Activated B cell treated with CpG ODN at 0.5 μM for 24 hours (primary cell): ENCODE data around the gene TASOR2. TPM values are rescaled to one million over a fixed set of nuclear protein-coding genes. Genes with fewer than 3 reads are reported as not detected.

Experiments used
- ATAC-seq: fragments of 200-7000 bp; cut with Tn5 transposase; one replicate; pipeline ENCODE4 v1.10.0; 2021; ENCODE audit warnings: low read depth, mild to moderate bottlenecking, moderate library complexity
- CTCF ChIA-PET: fragments of 350-600 bp; sonication (Branson Sonifier 250); formaldehyde crosslinking; loops from one replicate; lab custom pipeline; 2021; ENCODE audit warnings: antibody characterized with exemption; lab: Charles Lee
- POLR2A ChIA-PET: fragments of 350-600 bp; sonication (Branson Sonifier 250); formaldehyde crosslinking; loops from one replicate; lab custom pipeline; 2021; ENCODE audit warnings: antibody characterized with exemption; lab: Charles Lee
- DNase-seq: peaks from one replicate; pipeline ENCODE4 v3.0.0; 2022
- H3K27ac Mint-ChIP-seq: one replicate; pipeline ENCODE4 v1.8.0; 2020; ENCODE audit warnings: mixed read lengths
- H3K27me3 Mint-ChIP-seq: one replicate; pipeline ENCODE4 v1.8.0; 2021; ENCODE audit warnings: mixed read lengths
- H3K36me3 Mint-ChIP-seq: one replicate; pipeline ENCODE4 v1.8.0; 2021; ENCODE audit warnings: low read depth, mixed read lengths
- H3K4me1 Mint-ChIP-seq: one replicate; pipeline ENCODE4 v1.8.0; 2021; ENCODE audit warnings: mixed read lengths
- H3K4me3 Mint-ChIP-seq: one replicate; pipeline ENCODE4 v1.8.0; 2020; ENCODE audit warnings: mild to moderate bottlenecking, mixed read lengths
- H3K9me3 Mint-ChIP-seq: one replicate; pipeline ENCODE4 v1.8.0; 2020; ENCODE audit warnings: mixed read lengths
- intact Hi-C: fragments of 100-400 bp; cut with micrococcal nuclease; formaldehyde crosslinking; loops from one replicate; pipeline ENCODE4 v1.15.1; 2024
- total RNA-seq: library from RNA; stranded (reverse); gene quantifications from 2 replicates; pipeline ENCODE4 v1.2.3, GENCODE V29; 2022
- TF ChIP-seq, protein P1 (sequence below): fragments of 200-600 bp; IDR thresholded peaks from one replicate; pipeline ENCODE4 v1.8.0; 2022; ENCODE audit warnings: antibody characterized with exemption, mild to moderate bottlenecking

Gene TASOR2
- total RNA-seq, 1 donor from 2014 or later = 81.4 TPM

DNA sequence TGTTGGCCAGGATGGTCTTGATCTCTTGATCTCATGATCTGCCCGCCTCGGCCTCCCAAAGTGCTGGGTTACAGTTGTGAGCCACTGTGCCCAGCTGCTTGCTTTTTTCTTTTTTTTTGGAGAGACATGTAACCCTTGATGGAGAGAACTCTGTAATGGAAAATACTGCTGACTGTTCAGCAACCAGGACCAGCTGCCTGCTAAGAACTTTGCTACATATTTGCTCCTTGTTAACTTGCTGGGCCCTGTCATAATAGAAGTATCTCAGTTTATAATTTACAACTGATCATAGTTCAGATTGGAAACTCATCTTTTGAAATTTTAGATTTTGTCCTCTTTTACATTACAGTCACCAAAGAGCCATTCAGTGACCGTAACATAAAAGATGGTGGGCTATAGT lies 34.9 kb downstream of the TASOR2 start:
- H3K4me3 Mint-ChIP-seq = no peak overlapping the region
- TF ChIP-seq, protein P1, sequence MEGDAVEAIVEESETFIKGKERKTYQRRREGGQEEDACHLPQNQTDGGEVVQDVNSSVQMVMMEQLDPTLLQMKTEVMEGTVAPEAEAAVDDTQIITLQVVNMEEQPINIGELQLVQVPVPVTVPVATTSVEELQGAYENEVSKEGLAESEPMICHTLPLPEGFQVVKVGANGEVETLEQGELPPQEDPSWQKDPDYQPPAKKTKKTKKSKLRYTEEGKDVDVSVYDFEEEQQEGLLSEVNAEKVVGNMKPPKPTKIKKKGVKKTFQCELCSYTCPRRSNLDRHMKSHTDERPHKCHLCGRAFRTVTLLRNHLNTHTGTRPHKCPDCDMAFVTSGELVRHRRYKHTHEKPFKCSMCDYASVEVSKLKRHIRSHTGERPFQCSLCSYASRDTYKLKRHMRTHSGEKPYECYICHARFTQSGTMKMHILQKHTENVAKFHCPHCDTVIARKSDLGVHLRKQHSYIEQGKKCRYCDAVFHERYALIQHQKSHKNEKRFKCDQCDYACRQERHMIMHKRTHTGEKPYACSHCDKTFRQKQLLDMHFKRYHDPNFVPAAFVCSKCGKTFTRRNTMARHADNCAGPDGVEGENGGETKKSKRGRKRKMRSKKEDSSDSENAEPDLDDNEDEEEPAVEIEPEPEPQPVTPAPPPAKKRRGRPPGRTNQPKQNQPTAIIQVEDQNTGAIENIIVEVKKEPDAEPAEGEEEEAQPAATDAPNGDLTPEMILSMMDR = no peak
- DNase-seq (no peak), ATAC-seq (no peak)
- no peaks in the 10 kb centered on the region for H3K9me3 Mint-ChIP-seq
- POLR2A ChIA-PET = no interaction called here
- CTCF ChIA-PET = no interaction called here
- H3K4me1 Mint-ChIP-seq = peaks cover 22% of the 10 kb centered on the region
- peaks cover 38% of the 10 kb centered on the region for H3K36me3 Mint-ChIP-seq
- intact Hi-C loops = loop anchor here (10.0 kb wide), 1 partner anchor 275 kb away; no protein-coding TSS in a partner anchor
- H3K27ac Mint-ChIP-seq = no peak overlapping the region
- no peaks in the 10 kb centered on the region for H3K27me3 Mint-ChIP-seq

DNA sequence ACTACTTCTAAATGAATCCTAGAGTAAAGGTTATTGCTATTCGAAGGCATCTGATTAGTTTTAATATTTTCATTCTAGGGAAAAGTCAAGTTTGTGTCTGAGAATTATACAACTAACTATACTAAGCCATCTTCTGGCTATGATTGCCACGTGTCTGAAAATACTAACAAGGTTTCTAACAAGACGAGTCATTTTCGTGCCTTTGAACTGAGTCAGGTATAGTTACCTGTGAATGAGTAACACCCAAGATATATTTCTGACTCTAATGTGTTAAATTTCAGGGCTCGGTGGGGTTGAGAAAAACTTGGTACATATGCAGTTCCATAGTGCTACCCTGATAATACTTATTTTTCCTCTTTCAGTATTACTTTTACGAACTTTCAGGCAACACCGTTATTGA lies 35.5 kb downstream of the TASOR2 start:
- ChIA-PET CTCF (no interaction called here), POLR2A (no interaction called here)
- no peaks in the 10 kb centered on the region for H3K27me3 Mint-ChIP-seq
- ATAC-seq (no peak), DNase-seq (no peak)
- no peak overlapping the region for H3K4me3 Mint-ChIP-seq
- peaks cover 17% of the 10 kb centered on the region for H3K4me1 Mint-ChIP-seq
- peaks cover 43% of the 10 kb centered on the region for H3K36me3 Mint-ChIP-seq
- intact Hi-C loops = no loop called here
- H3K27ac Mint-ChIP-seq = no peak overlapping the region
- H3K9me3 Mint-ChIP-seq = no peaks in the 10 kb centered on the region
- TF ChIP-seq, protein P1 = no peak

DNA sequence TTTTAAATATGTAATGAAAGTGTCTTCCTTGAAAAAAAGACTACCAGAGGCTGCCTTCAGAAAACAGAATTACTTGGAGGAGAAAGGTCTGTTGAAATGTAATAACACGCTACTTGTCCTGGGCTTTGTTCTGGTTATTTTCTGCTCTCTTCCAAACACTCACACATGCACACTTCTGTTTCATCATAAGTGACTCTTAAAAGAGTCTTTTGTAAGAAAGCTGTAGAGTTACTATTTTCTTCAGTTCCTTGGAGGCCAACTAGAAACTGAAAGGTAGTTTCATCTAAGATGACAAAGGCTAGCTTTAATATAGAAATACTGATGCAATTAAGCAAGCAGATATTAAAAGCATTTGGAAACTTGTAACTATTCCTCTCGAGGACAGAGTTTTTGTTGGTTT lies 39.1 kb downstream of the TASOR2 start:
- H3K27me3 Mint-ChIP-seq = no peaks in the 10 kb centered on the region
- TF ChIP-seq, protein P1 = no peak
- H3K27ac Mint-ChIP-seq = no peak overlapping the region
- ATAC-seq (no peak), DNase-seq (no peak)
- intact Hi-C loops = no loop called here
- H3K4me3 Mint-ChIP-seq = no peak overlapping the region
- CTCF ChIA-PET = no interaction called here
- peaks cover 61% of the 10 kb centered on the region for H3K36me3 Mint-ChIP-seq
- no peaks in the 10 kb centered on the region for H3K9me3 Mint-ChIP-seq
- peaks cover 2% of the 10 kb centered on the region for H3K4me1 Mint-ChIP-seq
- POLR2A ChIA-PET = no interaction called here

DNA sequence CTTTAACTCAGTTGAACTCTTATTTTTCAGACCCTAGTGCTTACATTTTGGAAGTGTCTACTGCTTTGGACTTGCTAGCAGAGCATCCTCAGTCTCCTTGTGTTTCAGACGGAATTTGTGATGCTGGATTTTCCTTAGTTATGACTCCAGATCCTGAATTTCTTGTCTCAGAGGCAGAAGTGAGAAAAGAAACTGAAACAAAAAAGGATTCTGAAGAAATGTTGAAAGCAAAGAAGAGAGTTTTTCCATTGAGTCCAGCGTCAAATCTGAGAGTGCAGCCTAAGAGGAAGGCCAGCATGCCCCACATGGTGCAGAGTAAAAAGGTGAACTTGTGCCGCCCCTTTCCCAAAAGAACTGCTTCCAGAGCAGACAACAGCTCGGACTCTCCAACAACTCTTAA lies 46.1 kb downstream of the TASOR2 start:
- no peaks in the 10 kb centered on the region for H3K27me3 Mint-ChIP-seq
- ATAC-seq (no peak), DNase-seq (no peak)
- no peak overlapping the region for H3K4me3 Mint-ChIP-seq
- POLR2A ChIA-PET = no interaction called here
- no peaks in the 10 kb centered on the region for H3K4me1 Mint-ChIP-seq
- no peaks in the 10 kb centered on the region for H3K9me3 Mint-ChIP-seq
- TF ChIP-seq, protein P1 = no peak
- no peak overlapping the region for H3K27ac Mint-ChIP-seq
- CTCF ChIA-PET = interaction anchor here (1.1 kb wide), 1 partner anchor 289 kb away, joined by 3 read pairs; no protein-coding TSS in a partner anchor
- intact Hi-C loops = loop anchor here (2.0 kb wide), 1 partner anchor 14 kb away; no protein-coding TSS in a partner anchor
- H3K36me3 Mint-ChIP-seq = peaks cover 74% of the 10 kb centered on the region

DNA sequence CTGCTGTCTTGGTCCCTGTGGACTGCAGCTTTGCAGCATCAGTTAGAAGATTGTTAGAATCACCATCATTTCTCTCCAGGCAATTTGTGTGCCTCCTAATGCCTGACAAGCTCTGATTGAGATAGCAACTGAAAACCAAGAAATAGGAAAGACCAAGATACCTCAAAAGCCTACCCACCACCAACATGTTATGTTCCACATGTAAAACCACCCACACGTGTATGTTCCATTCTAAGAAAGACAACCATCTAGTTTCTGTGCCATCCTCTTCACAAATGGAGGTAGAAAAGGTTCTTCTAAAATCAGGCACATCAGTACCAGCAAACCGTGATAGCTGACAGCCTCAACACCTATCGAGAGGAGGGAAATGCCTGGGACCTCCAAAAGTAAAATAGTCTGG lies 46.9 kb downstream of the TASOR2 start:
- ATAC-seq (no peak), DNase-seq (no peak)
- peaks cover 1% of the 10 kb centered on the region for H3K4me1 Mint-ChIP-seq
- H3K27me3 Mint-ChIP-seq = no peaks in the 10 kb centered on the region
- H3K36me3 Mint-ChIP-seq = peaks cover 74% of the 10 kb centered on the region
- ChIA-PET CTCF (no interaction called here), POLR2A (no interaction called here)
- H3K4me3 Mint-ChIP-seq = no peak overlapping the region
- TF ChIP-seq, protein P1 = no peak
- H3K27ac Mint-ChIP-seq = peak overlapping the region; percentile 1
- intact Hi-C loops = loop anchor here (2.0 kb wide), 1 partner anchor 15 kb away; no protein-coding TSS in a partner anchor
- no peaks in the 10 kb centered on the region for H3K9me3 Mint-ChIP-seq
